DOHH2 (cell line): ENCODE data around the gene SPR.

Experiments
- EZH2phosphoT487 ChIP-seq: fragments of 200-600 bp; sonication (generic); IDR thresholded peaks from 2 replicates; pipeline ENCODE4 v1.6.1; 2017; ENCODE audit warnings: borderline replicate concordance, mild to moderate bottlenecking, antibody characterized with exemption, low read length, moderate library complexity, mixed read lengths
- TF ChIP-seq, protein P1 (sequence below): fragments of 200-600 bp; sonication (generic); IDR thresholded peaks from one replicate; pipeline ENCODE4 v1.5.1; 2014; ENCODE audit warnings: antibody characterized with exemption, mild to moderate bottlenecking, low read depth, low read length; ENCODE audit not compliant: poor library complexity, severe bottlenecking

DNA sequence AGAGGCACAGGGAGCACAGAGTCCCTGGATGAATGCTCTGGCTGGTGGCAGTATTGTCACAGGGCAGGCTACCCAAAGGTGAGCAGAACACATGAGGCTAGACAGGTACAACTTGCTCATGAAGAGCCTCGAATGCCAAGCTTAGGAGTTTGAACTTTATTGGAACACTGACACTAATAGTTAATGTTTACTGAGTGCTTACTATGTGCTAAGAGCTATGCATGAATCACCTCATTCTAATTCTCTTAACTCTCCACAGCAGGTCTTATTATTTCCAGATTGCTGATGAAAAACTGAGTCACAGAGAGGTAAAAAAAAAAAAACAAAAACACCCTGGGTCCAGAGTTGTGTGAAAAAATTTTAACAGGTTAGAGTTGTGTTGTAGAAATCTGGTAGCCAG is 24.0 kb downstream of the SPR start:
- no peak for TF ChIP-seq EZH2phosphoT487
- TF ChIP-seq, protein P1, sequence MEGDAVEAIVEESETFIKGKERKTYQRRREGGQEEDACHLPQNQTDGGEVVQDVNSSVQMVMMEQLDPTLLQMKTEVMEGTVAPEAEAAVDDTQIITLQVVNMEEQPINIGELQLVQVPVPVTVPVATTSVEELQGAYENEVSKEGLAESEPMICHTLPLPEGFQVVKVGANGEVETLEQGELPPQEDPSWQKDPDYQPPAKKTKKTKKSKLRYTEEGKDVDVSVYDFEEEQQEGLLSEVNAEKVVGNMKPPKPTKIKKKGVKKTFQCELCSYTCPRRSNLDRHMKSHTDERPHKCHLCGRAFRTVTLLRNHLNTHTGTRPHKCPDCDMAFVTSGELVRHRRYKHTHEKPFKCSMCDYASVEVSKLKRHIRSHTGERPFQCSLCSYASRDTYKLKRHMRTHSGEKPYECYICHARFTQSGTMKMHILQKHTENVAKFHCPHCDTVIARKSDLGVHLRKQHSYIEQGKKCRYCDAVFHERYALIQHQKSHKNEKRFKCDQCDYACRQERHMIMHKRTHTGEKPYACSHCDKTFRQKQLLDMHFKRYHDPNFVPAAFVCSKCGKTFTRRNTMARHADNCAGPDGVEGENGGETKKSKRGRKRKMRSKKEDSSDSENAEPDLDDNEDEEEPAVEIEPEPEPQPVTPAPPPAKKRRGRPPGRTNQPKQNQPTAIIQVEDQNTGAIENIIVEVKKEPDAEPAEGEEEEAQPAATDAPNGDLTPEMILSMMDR: no peak
